GM18858 (cell line): ENCODE results near the gene KCNJ14.

Experiments
- ATAC-seq: cut with Tn5 transposase; IDR thresholded peaks from one replicate; pipeline ENCODE4 v1.9.1; 2021; ENCODE audit not compliant: unreplicated experiment

The KCNJ14 gene

DNA sequence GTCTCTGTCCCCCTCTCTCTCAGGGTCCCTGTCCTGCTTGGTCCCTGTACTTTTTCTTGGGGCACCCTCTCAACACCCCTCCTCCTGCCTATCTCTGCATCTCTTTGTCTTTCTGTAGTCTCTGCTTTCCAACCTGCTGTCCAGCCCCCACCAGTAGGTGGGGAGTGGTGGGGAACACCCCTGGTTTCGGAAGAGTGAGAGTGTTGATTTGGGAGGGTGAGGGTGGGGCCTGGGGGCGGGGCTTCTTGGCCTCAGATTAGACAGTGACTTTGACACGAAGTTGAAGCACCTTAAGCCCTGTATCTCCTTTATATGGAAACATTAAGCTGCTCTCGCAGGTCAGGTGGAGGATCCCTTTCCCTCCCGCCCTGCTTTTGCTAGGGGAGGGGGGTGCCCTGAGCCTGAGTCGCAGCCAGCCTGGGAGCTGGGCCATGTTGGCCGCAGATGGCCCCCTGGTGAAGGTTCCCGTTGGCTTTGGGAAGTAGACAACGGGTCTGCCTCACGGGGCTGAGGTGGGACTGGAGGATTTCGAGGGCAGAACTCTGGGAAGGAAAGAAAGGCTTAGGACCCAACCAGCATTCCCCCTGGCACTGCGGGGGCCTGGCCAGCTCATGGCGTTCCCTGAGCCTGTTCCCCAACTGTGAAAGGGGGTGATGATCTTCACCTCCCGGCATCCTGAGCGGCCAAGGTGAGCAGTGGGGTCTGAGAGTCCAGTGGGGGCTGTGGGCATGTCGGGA, at the start of gene KCNJ14:
Gene KCNJ14 (plus strand): TSS at position 404 of the 737 bp plus-strand sequence. CDS start 6,151 bp downstream, outside the sequence.
- ATAC-seq: no peak

DNA sequence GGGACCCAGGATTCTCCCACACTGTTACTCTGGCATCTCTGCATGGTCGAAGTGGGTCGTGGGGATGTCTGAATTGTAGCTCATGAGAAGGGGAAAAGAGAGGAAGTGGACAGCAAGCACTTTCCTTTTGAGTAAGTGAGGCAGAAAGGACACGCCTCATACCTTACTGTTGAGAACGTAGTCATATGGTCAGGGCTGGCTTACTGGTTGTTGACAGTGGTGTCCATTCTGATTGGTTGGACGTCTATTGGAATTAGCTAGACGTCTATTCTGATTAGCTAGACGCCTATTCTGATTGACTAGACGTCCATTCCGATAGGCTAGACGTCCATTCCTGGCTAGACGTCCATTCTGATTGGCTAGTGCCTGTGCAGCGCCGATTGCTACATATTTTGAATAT, 49.5 kb upstream of the KCNJ14 start:
- ATAC-seq: no peak

DNA sequence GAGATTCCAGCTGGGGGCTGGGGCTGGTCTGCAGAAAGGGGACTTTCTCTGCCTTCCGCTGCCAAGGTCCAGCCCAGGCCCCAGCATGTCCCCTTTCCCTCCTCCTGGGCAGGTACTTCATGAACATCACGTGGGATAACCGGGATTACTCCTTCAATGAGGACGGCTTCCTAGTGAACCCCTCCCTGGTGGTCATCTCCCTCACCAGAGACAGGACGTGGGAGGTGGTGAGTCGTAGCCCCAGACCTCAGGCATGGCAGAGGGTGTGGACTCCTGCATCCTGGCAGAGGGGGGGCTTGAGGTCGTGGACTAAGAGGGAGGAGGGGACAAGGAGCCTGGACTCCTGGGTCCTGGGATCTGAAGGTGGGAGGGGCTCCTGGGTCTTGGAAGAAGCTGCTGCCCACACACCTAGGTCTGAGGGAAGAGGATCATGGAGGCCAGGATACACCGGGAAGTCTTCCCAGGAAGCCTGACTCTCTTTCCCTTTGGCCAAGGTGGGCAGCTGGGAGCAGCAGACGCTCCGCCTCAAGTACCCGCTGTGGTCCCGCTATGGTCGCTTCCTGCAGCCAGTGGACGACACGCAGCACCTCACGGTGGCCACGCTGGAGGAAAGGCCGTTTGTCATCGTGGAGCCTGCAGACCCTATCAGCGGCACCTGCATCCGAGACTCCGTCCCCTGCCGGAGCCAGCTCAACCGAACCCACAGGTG, 41.3 kb upstream of the KCNJ14 start:
- ATAC-seq: no peak

DNA sequence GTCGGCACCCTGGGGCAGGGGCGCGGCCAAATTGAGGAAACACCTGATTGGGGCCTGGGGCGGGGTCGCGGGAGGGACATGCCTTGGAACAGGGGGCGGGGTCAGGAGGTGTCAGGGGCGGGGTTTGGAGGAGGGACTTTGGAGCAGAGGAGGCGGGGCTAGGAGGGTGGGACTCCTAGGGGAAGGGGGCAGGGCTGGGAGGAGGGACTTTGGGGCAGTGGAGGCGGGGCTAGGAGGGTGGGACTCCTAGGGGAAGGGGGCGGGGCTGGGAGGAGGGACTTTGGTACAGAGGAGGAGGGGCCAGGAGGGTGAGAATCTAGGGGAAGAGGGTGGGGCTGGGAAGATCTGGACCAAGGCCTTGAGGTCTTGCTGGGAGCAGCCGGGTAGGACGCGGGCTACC, 40.0 kb upstream of the KCNJ14 start:
- no peak for ATAC-seq

DNA sequence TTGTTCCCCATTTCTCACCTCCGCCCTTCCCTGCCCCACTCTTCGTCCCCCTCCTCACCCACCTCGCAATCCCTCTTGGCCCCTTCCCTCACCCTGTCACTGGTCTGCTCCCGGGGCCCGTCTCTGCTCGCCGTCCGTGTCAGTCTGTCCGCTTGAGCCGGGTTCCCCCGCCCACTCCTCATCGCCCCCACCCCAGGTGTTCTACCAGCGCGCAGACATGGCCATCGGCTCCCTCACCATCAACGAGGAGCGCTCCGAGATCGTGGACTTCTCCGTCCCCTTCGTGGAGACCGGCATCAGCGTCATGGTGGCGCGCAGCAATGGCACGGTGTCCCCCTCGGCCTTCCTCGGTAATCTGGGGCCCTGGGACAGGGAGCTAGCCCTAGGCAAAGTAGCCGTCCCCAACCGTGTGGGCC, 39.6 kb upstream of the KCNJ14 start:
- no peak for ATAC-seq

DNA sequence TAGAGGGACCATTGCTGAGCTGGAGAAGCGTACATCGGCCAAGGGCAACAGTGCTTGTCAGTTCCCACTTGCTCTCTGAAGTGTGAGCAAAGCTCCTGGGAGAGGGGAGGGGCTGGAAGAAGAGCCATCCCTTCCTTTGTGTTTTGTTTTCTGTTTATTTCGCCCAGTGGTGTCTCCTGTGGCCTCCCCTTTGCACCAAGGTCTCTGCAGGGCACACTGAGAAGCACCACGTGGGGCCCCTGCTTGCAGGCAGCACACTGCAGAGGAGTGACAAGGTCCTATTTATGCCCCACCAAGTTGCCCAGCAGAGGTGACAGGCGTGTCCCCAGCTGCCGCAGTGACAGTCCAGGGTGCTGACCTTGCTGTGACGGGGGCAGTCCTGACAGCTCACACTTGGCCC, 38.0 kb upstream of the KCNJ14 start:
- ATAC-seq: no peak

DNA sequence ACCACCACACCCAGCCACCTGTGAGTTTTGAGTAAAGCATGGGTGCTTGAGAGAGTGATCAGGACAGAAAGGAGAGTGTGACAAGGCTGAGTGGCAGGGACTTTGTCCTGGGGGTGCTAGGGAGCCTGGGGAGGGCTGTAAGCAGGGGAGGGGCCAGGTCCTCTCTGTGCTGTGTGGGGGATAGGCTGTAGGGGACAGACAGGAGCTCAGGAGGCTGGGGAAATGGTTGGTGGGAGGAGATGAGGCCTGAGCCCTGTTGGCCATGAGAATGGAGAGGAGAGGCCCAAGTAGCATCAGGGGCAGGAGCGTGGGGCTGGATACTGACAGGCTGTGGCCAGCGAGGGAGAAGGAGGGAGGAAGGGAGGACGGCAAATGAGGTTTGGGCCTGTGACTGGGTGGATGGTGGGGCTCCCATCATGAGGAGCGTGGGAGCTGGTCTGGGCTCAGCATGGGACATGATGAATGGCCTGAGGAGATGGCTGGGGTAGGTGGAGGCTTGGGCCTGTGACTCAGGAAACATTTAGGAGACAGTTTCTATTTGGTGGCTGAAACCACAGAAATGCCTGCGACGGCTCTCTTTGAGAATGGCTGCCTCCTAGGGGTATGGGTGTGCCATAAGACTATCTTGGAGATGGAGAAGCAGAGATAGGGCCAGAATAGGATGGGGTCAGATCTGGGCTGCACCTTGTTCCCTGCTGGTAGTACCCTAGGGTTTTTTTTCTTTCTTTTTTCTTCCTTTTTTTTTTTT, 36.9 kb upstream of the KCNJ14 start:
- ATAC-seq: no peak

DNA sequence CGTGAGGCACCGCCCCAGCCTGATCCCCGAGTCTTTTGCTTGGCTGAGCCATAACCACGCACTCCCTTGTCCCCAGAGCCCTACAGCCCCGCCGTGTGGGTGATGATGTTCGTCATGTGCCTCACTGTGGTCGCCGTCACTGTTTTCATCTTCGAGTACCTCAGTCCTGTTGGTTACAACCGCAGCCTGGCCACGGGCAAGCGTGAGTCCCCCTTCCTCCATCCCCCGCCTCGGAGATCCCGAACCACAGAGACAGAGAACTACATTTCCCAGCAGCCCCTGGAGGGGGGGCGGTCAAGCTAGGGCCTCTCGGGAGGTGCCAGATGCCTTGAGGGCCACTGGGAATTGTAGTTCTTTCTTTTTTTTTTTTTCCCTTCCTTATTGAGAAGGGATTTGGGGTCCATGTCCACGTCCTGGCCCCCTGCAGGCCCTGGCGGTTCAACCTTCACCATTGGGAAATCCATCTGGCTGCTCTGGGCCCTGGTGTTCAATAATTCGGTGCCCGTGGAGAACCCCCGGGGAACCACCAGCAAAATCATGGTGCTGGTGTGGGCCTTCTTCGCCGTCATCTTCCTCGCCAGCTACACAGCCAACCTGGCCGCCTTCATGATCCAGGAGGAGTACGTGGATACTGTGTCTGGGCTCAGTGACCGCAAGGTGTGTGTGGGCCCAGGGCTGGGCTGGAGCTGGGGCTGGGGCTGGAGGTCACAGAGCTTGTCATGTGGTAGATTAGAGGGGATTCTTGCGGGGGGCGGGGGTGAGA, 36.0 kb upstream of the KCNJ14 start:
- no peak for ATAC-seq

DNA sequence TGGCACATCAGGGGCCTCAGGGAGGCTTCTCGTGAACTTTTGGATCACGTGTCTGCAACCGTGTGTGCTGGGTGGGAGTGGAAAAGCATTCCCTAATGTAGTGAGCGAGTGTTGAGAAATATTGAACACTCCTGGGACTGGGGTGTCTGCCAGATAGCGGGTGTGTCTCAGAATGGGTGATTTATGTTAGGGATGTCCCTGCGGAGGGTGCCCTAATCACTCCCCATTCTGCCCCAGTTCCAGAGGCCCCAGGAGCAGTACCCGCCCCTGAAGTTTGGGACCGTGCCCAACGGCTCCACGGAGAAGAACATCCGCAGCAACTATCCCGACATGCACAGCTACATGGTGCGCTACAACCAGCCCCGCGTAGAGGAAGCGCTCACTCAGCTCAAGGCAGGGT, 33.8 kb upstream of the KCNJ14 start:
- no peak for ATAC-seq

DNA sequence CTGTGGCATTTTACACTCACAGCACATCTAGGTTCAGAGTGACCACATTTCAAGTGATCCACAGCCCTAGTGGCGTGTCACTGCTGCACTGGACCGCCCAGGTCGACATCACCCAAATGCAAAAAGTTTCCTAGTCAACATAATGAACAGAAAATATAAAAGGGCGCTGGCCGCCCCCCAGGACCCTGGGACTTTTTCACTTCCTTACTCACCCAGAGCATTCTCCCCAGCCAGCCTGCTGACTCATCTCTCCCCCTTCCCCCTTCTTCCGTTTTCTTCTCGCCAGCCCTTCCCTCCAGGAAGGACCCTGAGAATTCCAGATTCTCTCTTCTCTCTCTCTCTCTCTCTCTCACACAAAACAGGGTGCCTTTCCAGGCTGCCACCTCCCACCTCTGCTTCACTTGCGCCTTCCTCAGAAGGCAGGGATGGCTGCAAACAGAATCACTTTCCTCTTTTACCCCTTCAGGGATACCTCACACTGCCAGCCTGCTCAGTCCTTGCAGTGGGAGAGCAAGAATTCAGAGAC, 30.6 kb upstream of the KCNJ14 start:
- ATAC-seq: no peak

DNA sequence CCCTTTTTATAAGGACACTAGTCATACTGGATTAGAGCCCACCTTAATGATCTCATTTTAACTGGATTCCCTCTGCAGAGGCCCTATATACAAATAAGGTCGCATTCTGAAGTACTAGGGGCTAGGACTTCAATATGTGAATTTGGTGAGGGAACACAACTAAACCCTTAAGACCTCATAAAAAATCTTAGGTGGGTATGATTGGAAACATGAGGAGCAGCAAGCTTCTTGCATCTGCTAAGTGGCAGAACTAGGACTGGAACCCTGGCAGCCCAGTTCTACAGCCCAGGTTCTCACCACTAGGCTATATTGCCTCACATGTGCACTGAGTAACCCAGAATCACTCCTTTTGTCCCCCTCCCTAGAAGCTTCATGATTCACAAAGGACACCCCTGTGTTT, 26.7 kb upstream of the KCNJ14 start:
- no peak for ATAC-seq

DNA sequence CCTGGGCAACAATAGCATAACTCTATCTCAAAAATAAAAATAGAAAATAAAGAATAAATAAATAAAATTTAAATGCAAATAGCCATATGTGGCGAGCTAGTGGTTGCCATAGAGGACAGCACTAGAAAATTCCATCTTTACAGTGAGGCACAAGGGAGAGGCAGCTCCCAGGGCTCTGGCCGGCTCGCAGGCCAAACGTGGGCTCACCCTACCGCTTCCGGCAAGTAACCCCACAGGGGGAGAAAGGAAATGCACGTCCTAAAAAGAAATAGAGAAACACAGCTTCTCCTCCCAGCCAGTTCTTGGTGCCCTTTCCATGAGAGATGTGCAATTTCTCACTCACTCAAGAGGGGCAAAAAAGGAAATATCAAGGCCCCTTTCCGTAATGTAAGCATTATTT, 22.0 kb upstream of the KCNJ14 start:
- ATAC-seq: no peak

DNA sequence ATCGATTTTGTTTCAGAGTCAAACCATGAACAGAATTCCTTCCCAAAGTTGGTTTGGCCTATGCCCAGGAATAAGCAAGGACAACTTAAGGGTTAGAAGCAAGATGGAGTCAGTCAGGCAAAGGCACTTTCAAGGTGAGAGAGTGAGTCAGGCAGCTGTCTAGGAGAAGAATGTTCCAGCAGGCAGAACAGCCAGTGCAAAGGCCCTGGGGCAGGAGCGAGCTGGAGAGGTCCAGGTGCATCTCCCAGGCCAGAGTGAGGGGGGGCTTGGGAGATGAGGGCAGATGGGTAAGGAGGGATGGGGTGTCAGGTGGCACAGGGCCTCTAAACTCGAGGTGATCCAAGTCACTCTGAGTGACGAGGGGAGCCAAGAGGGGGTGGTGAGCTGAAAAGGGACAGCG, 18.8 kb upstream of the KCNJ14 start:
- ATAC-seq: no peak

DNA sequence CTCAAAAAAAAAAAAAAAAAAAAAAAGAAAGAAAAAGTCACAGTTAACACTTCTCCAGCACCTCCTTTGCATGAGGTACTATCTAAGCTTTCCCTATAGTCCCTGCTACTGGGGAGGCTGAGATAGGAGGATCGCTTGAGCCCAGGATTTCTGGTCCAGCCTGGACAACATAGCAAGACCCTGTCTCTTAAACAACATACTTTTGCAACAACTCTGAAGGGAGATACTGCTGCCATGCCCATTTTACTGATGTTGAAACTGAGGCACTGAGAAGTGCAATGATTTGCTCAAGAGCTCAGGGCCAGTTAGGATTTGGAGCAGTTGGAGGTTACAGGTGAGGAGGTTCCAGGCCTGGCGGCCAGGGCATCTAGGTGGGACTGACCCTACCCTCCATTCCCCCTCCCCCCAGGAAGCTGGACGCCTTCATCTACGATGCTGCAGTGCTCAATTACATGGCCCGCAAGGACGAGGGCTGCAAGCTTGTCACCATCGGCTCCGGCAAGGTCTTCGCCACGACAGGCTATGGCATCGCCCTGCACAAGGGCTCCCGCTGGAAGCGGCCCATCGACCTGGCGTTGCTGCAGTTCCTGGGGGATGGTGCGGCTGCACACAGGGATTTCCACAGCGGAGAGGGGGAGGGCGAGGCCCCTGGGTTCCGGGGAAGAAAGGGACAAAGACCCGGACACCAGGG, 13.9 kb upstream of the KCNJ14 start:
- no peak for ATAC-seq

DNA sequence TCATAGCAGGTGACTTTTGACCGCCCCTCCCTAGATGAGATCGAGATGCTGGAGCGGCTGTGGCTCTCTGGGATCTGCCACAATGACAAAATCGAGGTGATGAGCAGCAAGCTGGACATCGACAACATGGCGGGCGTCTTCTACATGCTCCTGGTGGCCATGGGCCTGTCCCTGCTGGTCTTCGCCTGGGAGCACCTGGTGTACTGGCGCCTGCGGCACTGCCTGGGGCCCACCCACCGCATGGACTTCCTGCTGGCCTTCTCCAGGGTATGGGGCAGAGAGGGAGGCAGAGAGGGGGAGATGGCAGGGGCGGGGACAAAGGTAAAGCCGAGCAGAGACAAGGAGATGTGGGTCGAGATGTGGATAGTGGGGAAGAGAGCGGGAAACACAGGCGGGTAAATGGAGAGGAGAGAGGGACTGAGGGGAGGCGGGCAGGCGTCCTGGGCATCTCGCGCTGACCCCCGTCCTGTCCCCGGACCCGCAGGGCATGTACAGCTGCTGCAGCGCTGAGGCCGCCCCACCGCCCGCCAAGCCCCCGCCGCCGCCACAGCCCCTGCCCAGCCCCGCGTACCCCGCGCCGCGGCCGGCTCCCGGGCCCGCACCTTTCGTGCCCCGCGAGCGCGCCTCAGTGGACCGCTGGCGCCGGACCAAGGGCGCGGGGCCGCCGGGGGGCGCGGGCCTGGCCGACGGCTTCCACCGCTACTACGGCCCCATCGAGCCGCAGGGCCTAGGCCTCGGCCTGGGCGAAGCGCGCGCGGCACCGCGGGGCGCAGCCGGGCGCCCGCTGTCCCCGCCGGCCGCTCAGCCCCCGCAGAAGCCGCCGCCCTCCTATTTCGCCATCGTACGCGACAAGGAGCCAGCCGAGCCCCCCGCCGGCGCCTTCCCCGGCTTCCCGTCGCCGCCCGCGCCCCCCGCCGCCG, 13.0 kb upstream of the KCNJ14 start:
- ATAC-seq: no peak

DNA sequence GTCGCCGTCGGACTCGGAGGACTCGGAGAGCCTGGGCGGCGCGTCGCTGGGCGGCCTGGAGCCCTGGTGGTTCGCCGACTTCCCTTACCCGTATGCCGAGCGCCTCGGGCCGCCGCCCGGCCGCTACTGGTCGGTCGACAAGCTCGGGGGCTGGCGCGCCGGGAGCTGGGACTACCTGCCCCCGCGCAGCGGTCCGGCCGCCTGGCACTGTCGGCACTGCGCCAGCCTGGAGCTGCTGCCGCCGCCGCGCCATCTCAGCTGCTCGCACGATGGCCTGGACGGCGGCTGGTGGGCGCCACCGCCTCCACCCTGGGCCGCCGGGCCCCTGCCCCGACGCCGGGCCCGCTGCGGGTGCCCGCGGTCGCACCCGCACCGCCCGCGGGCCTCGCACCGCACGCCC, 12.1 kb upstream of the KCNJ14 start:
- no peak for ATAC-seq

DNA sequence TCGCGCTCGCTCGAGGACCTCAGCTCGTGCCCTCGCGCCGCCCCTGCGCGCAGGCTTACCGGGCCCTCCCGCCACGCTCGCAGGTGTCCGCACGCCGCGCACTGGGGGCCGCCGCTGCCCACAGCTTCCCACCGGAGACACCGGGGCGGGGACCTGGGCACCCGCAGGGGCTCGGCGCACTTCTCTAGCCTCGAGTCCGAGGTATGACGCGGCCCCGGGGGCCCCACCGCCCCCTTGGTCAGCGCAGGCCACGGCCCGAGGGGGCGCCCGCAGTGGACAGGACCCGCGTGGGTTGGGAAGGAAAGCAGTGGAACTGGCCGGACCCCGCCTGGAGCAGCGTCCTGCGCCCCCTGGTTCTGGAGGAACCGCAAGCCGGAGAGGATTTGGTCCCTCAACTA, 11.6 kb upstream of the KCNJ14 start:
- no peak for ATAC-seq

DNA sequence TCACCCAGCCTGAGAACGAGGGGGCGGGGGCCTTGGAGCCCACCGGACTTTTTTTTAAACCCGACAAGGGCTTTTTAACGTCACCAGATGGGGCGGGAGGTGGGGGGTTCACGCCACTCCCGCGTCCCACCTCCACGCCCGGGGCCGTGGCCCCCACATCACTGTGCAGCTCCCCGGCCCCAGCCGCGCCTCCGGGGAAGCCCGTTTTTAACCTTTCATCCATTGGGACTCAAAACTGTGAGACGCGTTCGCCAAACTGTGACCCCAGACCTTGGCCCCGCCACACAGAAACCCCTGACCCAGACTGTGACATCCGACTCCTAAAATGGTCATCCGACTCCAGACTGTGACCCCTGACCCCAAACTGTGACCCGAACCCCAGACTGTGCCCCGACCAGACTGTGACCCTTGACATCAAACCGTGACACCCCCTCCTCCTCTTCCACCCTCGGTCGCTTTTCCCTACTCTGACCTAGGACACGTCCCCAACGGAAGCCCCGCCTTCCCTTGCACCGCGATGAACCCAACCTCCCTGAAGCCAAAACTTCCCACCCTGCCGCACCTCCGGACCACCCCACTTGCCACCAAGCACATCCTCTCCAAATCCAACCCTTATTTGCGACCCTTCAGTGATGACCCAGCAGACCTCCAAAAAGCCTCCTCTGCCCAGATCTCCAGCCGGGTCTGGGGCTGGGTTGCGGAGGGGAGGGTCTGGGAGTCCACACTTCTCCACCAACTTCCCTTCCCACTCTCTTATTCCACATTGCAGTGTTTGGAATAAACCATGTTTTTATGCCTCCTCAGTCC, 11.0 kb upstream of the KCNJ14 start:
- ATAC-seq: no peak

DNA sequence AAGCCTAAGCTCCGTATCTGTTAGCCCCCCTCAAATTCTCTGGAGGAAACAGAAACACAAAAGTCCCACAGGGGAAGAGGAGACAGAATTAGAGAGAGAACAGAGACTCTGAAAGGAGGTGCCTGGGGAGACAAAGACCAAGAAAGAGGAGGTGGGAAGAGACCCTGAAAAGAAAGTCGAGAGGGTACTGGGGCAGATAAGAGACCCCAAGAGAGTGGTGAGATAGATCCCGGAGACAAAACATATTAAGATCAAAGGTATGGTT, 10.5 kb upstream of the KCNJ14 start:
- no peak for ATAC-seq
